ENCODE measurements around the gene MSH6.

Gene MSH6

DNA sequence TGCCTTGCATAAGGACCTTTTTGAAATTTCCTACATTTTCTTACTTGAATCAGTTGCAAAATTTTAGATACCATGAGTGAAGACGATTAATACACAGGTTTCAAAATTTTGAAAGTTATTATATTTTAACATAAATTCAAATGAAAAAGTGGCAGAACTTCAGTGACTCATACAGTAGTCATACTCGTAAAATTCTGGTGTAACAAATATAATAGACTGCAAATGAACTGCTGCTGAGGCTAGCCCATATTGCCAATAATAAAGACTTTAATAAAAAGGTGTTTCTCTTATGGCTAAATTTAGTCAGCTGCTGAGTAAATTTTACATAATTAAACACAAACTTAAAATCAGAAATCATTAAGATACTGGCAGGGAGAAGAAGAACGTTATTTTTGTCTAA, 36.9 kb downstream of the MSH6 start:
- TF ChIP-seq, protein P1, sequence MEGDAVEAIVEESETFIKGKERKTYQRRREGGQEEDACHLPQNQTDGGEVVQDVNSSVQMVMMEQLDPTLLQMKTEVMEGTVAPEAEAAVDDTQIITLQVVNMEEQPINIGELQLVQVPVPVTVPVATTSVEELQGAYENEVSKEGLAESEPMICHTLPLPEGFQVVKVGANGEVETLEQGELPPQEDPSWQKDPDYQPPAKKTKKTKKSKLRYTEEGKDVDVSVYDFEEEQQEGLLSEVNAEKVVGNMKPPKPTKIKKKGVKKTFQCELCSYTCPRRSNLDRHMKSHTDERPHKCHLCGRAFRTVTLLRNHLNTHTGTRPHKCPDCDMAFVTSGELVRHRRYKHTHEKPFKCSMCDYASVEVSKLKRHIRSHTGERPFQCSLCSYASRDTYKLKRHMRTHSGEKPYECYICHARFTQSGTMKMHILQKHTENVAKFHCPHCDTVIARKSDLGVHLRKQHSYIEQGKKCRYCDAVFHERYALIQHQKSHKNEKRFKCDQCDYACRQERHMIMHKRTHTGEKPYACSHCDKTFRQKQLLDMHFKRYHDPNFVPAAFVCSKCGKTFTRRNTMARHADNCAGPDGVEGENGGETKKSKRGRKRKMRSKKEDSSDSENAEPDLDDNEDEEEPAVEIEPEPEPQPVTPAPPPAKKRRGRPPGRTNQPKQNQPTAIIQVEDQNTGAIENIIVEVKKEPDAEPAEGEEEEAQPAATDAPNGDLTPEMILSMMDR (IDR thresholded peaks at IDR 0.05), result no peak

DNA sequence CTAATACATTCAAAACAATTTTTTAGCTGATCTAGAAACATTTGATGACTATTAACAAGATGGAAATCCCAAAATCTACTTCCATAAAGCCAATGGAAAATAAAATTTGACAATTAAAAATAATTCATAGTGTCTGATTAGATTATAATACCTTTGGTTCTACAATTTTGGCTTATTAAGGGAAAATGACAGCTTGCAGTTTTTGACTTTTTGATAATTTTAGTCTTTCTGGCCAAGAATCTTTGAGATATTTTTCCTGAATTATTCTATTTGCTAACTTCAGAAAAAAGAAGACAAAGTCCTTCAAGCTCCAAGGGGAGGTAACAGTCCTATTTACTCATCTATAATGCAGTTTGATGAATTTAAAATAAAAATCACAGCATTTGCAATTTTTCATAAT, 39.6 kb downstream of the MSH6 start:
- TF ChIP-seq, protein P1 (IDR thresholded peaks at IDR 0.05), result no peak

DNA sequence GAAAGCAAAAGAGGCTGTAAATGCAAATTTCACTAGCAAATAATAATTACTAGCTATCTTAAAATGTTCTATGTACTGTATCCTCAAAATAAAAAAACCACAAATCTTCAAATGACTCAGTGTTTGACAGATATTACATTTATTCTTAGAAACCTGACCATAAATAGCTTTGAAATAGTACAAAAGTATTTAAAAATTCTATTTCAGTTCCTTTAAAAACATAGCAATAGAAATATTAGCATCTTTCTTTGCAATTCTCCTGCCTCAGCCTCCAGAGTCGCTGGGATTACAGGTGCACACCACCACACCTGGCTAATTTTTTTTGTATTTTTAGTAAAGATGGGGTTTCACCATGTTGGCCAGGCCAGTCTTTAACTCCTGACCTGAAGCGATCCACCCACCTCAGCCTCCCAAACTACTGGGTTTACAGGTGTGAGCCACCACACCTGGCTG, 50.6 kb downstream of the MSH6 start:
- TF ChIP-seq, protein P1 (IDR thresholded peaks at IDR 0.05), result no peak

DNA sequence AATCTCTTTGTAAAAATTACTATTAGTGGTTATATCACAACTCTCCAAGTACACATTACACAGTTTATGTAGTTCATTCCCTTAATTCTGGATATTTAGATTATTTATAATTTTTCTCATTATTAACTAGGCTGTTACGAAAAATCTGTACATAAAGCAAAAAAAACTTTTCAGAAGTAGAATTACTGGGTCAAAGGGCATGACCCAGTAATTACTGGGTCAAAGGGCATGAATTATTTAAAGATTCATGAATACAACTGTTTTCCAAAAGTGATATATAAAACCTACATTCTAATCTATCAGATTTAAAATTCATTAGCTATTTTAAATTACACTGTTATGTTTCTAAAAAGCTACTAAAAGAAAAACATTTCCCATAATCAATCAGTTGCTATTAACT, 55.3 kb downstream of the MSH6 start:
- TF ChIP-seq, protein P1 (IDR thresholded peaks at IDR 0.05), result no peak

DNA sequence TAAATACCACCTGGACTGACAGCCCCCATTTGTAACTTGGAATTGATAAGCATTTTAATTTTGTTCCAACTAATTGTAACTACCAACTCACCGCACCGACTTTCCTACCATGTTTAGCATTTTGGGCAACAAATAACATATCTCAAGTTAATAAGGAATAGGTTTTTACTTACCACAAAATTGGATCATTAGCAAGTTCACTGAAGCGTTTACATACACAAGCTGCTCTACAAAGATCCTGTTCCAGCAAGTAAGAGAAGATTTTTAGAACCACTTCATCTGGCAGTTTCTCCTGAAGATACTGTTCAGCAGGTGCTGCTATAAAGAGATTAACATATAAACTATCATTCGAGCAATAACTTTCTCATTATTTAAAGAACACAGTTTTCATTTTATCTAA, 55.7 kb downstream of the MSH6 start:
- TF ChIP-seq, protein P1 (IDR thresholded peaks at IDR 0.05), result no peak

DNA sequence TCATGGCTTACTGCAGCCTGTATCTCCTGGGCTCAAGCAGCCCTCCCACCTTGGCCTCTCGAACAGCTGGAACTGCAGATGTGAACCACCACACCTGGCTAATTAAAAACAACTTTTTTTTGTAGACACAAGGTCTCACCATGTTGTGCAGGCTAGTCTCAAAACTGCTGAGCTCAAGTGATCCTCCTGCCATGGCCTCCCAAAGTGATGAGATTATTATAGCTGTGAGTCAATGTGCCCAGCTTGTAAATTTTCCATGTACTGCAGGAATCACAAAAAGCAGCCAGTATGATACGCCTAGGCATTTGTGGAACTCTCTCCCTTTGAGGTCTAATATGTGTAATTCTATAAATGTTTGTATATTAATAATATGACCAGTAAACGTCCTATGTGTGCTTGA, 59.9 kb downstream of the MSH6 start:
- TF ChIP-seq, protein P1 (IDR thresholded peaks at IDR 0.05), result no peak

DNA sequence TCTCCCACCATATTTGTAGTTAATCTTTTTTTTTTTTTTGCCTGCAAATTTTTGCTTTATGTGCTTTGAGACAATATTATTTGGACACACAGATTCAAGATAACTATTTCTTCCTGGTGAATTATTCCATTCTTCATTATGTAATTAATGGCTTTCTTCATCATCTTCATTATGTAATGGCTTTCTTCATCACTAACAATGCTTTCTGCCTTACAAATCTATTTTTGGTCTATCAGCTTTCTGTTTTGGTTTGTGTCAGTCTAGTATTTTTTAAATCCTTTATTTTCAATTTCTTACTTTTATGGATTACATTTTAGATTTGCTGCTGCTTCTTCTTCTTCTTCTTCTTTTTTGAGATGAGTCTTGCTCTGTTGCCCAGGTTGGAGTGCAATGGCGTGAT, 60.5 kb downstream of the MSH6 start:
- TF ChIP-seq, protein P1 (IDR thresholded peaks at IDR 0.05), result no peak

DNA sequence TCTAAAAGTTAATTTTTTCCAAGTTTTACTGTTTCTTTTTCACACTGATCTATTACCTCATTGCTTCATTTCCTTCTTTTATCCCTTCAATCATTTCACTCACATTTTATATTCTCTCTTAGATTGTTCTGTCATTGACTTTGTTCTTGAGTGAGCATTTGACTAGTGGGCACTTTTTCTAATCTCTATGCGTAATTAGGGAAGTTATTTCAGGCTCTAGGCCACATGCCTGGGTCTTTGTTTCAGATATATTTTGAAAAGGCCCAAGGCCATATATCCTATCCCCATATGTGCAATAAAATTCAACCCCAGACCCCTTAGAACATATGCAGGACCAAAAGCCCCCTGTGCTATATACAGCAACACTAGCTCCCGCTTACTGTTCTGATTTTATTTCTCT, 61.2 kb downstream of the MSH6 start:
- TF ChIP-seq, protein P1 (IDR thresholded peaks at IDR 0.05), result no peak
